ENCODE measurements around the gene ITPRID2. TPM values are rescaled to one million over a fixed set of nuclear protein-coding genes. Genes with fewer than 3 reads are reported as not detected.
A peak's percentile ranks its signal among the peaks of the same experiment; 100 is the strongest.

Gene ITPRID2
- total RNA-seq, 1 experiment from 2014 or later: 54.8 TPM

- H3K4me3 ChIP-seq (ENCODE audit: low read depth, low read length): no peak overlapping the region
- CTCF ChIA-PET: no interaction called here
- no peak for DNase-seq
Observed at GRCh38 chr2:181949047-181949446, 57.5 kb downstream of the ITPRID2 start.

DNA sequence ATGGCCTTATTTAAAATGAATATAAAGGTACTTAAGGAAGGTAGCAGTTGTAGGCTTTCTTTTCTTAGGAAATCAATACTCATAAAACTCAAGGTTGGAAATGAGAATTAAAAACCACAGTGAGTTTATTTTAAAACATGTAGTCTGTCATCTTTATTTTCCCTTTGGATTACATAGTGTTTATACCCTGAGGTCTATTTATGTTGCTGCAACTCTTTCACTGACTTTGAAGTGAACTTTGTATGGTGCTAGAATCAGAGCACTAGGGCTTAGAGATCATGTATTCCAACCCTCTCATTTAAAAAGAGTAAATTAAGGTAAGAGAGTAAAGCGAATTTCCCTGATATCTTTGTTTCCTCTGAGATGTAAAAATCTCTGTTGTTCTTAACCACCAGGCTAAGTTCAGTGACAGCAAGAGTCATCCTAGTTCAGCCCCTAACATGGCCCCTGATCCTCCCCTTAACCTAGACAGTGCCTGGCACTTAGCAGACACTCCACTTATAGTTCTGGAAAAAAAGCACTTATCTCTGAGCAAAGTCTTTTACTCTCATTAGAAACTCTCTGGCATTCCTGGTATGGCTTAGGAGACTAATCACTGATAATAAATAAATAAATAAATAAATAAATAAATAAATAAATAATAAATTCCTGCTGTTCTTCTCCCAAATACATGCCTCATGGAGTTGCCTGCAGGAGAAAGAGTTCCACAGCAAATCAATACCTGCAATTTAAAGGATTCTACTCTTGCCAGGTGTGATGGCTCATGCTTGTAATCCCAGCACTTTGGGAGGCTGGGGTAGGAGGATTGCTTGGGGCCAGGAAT, 61.1 kb downstream of the ITPRID2 start:
- TF ChIP-seq, protein P1, sequence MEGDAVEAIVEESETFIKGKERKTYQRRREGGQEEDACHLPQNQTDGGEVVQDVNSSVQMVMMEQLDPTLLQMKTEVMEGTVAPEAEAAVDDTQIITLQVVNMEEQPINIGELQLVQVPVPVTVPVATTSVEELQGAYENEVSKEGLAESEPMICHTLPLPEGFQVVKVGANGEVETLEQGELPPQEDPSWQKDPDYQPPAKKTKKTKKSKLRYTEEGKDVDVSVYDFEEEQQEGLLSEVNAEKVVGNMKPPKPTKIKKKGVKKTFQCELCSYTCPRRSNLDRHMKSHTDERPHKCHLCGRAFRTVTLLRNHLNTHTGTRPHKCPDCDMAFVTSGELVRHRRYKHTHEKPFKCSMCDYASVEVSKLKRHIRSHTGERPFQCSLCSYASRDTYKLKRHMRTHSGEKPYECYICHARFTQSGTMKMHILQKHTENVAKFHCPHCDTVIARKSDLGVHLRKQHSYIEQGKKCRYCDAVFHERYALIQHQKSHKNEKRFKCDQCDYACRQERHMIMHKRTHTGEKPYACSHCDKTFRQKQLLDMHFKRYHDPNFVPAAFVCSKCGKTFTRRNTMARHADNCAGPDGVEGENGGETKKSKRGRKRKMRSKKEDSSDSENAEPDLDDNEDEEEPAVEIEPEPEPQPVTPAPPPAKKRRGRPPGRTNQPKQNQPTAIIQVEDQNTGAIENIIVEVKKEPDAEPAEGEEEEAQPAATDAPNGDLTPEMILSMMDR (IDR thresholded peaks at IDR 0.05; ENCODE audit: insufficient read depth in 1 of 2, low read depth in 1 of 2, low read length in 1 of 2, severe bottlenecking in 1 of 2, unreplicated experiment in 1 of 2): no peak
- CTCF ChIA-PET: no interaction called here

More at GRCh38 chr2:181949047-181949446, 57.5 kb downstream of the ITPRID2 start:
- H3K9me3 ChIP-seq: no peaks in the 10 kb centered on the region
- Mint-ChIP-seq H3K36me3 (ENCODE audit: insufficient read depth, unreplicated experiment) (no peaks in the 10 kb centered on the region), H3K4me3 (ENCODE audit: unreplicated experiment) (no peak overlapping the region), H3K4me1 (ENCODE audit: low read depth, unreplicated experiment) (peaks cover 31% of the 10 kb centered on the region), H3K27ac (ENCODE audit: unreplicated experiment) (peak overlapping the region; percentile 85), H3K9me3 (ENCODE audit: unreplicated experiment) (peaks cover 31% of the 10 kb centered on the region), H3K27me3 (ENCODE audit: insufficient read depth, unreplicated experiment) (no peaks in the 10 kb centered on the region)
- no TSS peak for BruUV-seq (replicated peaks)
- H3K27me3 ChIP-seq (replicated peaks; ENCODE audit: control insufficient read depth, insufficient read depth, low read length): no peaks in the 10 kb centered on the region
- intact Hi-C loops (cut with micrococcal nuclease; ENCODE audit: unreplicated experiment): no loop called here
- H3K4me1 ChIP-seq: peaks cover 57% of the 10 kb centered on the region
- TF ChIP-seq, protein P1 (IDR thresholded peaks at IDR 0.05; ENCODE audit: insufficient read depth in 1 of 2, low read depth in 1 of 2, low read length in 1 of 2, severe bottlenecking in 1 of 2, unreplicated experiment in 1 of 2): no peak
- no peaks in the 10 kb centered on the region for H3K36me3 ChIP-seq (ENCODE audit: control insufficient read depth, insufficient read depth, low read length)
- POLR2A ChIA-PET: no interaction called here

GRCh38 chr2:181953881-181954537, 62.5 kb downstream of the ITPRID2 start:
- DNase-seq: no peak
- no peaks in the 10 kb centered on the region for H3K9me3 ChIP-seq
- Mint-ChIP-seq H3K4me1 (ENCODE audit: low read depth, unreplicated experiment) (peaks cover 23% of the 10 kb centered on the region), H3K36me3 (ENCODE audit: insufficient read depth, unreplicated experiment) (no peaks in the 10 kb centered on the region), H3K27me3 (ENCODE audit: insufficient read depth, unreplicated experiment) (no peaks in the 10 kb centered on the region), H3K27ac (ENCODE audit: unreplicated experiment) (no peak overlapping the region), H3K9me3 (ENCODE audit: unreplicated experiment) (peaks cover 9% of the 10 kb centered on the region), H3K4me3 (ENCODE audit: unreplicated experiment) (no peak overlapping the region)
- H3K4me1 ChIP-seq: peaks cover 20% of the 10 kb centered on the region
- H3K27me3 ChIP-seq (replicated peaks; ENCODE audit: control insufficient read depth, insufficient read depth, low read length): no peaks in the 10 kb centered on the region
- ChIA-PET POLR2A (no interaction called here), CTCF (no interaction called here)
- TF ChIP-seq, protein P1 (IDR thresholded peaks at IDR 0.05; ENCODE audit: insufficient read depth in 1 of 2, low read depth in 1 of 2, low read length in 1 of 2, severe bottlenecking in 1 of 2, unreplicated experiment in 1 of 2): peak in 1 of 2 experiments; percentile 21
- intact Hi-C loops (cut with micrococcal nuclease; ENCODE audit: unreplicated experiment): loop anchor here (10.0 kb wide), 1 partner anchor 121 kb away; no protein-coding TSS in a partner anchor
- H3K36me3 ChIP-seq (ENCODE audit: control insufficient read depth, insufficient read depth, low read length): no peaks in the 10 kb centered on the region
- BruUV-seq (replicated peaks): no TSS peak
- H3K4me3 ChIP-seq (ENCODE audit: low read depth, low read length): no peak overlapping the region

More for the DNA sequence above, 61.1 kb downstream of the ITPRID2 start:
- POLR2A ChIA-PET: no interaction called here
- no peaks in the 10 kb centered on the region for H3K9me3 ChIP-seq
- H3K27me3 ChIP-seq (replicated peaks; ENCODE audit: control insufficient read depth, insufficient read depth, low read length): no peaks in the 10 kb centered on the region
- BruUV-seq (replicated peaks): no TSS peak
- DNase-seq: no peak
- Mint-ChIP-seq H3K9me3 (ENCODE audit: unreplicated experiment) (peaks cover 22% of the 10 kb centered on the region), H3K27ac (ENCODE audit: unreplicated experiment) (no peak overlapping the region), H3K27me3 (ENCODE audit: insufficient read depth, unreplicated experiment) (no peaks in the 10 kb centered on the region), H3K4me3 (ENCODE audit: unreplicated experiment) (no peak overlapping the region), H3K36me3 (ENCODE audit: insufficient read depth, unreplicated experiment) (no peaks in the 10 kb centered on the region), H3K4me1 (ENCODE audit: low read depth, unreplicated experiment) (peaks cover 22% of the 10 kb centered on the region)
- no peak overlapping the region for H3K4me3 ChIP-seq (ENCODE audit: low read depth, low read length)
- H3K36me3 ChIP-seq (ENCODE audit: control insufficient read depth, insufficient read depth, low read length): no peaks in the 10 kb centered on the region
- H3K4me1 ChIP-seq: peaks cover 29% of the 10 kb centered on the region
- intact Hi-C loops (cut with micrococcal nuclease; ENCODE audit: unreplicated experiment): loop anchor here (10.0 kb wide), 1 partner anchor 122 kb away; no protein-coding TSS in a partner anchor

Data from Caco-2 (cell line).